ENCODE data around the gene CUL9.
"Not testable (repeated sequence)": the region's sequence is repeated elsewhere in the genome, so short reads cannot be mapped to it uniquely, and the experiment has no call there.

The CUL9 gene

DNA sequence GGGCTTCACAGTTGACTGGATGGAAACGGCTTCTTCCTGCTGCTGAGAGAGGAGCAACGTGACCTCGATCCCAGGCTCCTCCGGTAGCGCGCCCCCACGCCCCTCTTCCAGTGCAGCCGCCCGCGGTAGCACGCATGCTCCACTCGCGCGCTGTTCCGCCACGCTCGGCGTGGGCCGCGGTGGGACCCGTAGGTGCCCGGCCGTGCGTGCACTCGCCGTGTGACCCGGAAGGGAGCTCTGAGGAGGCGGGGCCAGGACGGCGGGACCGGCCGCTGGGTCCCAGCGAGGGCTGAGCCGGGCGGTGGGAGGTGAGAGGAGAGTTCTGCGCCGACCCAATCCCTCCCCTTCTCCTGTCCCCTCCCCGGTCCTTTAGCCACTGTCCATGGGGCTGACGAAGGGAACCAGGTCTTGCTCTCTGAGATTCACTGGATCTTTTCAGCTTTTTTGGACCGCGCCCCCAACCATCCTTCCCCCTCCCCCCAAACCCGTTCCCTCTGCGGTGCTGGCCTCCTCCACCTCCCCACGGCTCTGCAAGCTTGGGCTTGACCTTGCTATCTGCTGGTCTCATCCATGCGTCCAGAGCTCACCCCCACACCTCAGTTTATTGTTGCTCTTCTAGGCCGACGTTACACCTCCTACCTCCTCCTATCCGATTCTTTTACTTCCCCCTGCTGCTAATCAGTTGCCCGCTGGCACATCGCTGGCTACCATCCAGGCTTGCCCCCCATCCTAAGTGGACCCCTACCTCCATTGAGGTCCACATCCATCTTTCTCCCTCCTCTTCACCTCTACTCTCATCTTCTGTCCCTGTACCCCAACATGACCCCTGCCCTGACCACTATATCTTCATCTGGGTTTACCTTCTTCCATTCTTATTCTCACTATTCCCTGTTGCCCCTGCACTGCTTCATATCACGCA, at the start of gene CUL9:
Gene CUL9, plus strand, starts transcription at position 255 of the 919 bp plus-strand sequence. CDS start 2,115 bp downstream, outside the sequence.
- DNase-seq = peak; percentile 50 to 77 (median 70)

DNA sequence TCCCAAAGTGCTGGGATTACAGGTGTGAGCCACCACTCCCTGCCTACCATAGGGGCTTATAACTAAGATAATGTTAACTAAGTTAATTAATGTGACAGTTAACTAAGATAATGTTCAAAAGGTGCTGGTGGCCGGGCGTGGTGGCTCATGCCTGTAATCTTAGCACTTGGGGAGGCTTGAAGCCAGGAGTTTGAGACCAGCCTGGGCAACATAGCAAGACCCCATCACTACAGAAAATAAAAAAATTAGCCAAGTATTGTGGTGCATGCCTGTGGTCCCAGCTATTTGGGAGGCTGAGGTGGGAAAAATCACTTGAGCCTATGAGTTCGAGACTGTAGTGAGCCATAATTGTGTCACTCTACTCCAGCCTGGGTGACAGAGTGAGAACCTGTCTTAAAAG, 43.7 kb upstream of the CUL9 start:
- DNase-seq = no peak

DNA sequence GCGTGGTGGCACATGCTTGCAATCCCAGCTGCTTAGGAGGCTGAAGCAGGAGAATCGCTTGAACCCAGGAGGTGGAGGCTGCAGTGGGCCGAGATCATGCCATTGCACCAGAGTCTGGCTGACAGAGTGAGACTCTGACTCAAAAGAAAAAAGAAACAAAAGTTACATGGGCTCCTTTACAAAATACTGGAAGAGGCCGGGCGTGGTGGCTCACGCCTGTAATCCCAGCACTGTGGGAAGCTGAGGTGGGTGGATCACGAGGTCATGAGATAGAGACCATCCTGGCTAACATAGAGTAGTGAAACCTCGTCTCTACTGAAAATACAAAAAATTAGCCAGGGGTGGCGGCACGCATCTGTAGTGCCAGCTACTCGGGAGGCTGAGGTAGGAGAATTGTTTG, 42.0 kb upstream of the CUL9 start:
- not testable (repeated sequence) for DNase-seq

DNA sequence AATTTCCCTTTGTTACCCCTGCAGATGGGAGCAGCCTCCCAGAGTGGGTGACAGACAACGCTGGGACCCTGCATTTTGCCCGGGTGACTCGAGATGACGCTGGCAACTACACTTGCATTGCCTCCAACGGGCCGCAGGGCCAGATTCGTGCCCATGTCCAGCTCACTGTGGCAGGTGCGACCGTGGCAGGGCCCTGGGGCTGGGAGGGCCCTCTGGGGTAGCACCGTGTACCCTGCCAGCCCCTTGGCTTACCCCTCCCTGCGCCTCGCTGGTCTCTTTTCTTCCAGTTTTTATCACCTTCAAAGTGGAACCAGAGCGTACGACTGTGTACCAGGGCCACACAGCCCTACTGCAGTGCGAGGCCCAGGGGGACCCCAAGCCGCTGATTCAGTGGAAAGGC, 40.4 kb upstream of the CUL9 start:
- DNase-seq = no peak

DNA sequence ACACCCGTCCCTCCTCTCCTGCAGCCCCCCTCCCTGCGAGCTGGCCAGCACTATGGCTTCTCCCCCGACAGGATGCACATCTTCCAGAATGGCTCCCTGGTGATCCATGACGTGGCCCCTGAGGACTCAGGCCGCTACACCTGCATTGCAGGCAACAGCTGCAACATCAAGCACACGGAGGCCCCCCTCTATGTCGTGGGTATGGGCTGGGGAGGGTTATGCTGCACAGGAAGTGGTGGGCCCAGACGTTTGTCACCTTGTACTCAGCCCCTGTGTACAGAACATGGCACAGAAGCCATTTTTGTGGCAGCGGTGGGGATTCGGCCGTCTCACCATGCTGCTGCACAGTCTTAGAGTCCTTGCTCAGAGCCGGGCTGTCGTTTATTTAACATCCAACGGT, 39.9 kb upstream of the CUL9 start:
- peak in 4 of 6 experiments; percentile 14 to 52 (median 18) for DNase-seq

DNA sequence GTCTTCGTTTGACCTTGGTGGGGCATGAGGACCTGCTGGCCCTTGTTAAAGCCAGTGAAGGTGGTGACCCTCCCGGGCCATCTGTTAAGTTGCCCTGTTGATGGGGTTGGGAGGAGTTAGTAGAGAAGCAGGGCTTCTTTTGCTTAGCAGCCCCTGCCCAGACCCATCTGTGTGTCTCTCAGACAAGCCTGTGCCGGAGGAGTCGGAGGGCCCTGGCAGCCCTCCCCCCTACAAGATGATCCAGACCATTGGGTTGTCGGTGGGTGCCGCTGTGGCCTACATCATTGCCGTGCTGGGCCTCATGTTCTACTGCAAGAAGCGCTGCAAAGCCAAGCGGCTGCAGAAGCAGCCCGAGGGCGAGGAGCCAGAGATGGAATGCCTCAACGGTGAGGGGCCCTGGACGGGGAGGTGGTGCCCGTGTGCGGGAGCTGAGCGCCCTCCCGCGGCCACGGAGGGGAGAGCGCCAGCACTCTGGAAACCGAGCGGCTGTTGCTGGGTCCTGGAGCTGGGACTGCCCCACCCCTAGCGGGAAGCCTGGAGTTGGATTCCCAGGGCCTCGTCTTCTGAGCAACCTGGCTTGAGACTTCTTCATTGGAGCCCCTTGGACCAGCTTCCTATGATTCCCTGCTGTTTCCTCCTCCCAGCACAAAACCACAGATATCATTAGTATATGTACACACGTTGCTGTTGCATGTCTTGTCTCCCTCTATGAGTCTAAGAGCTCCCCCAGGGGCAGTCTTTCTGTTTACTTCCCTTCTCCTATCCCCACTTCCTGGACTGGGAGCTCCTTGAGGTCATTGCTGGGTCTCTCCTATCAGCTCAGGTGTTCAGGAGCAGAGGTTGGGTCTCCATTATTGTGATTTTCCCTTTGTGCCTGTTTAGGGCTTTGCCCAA, 38.5 kb upstream of the CUL9 start:
- peak; percentile 32 to 82 (median 68) for DNase-seq

DNA sequence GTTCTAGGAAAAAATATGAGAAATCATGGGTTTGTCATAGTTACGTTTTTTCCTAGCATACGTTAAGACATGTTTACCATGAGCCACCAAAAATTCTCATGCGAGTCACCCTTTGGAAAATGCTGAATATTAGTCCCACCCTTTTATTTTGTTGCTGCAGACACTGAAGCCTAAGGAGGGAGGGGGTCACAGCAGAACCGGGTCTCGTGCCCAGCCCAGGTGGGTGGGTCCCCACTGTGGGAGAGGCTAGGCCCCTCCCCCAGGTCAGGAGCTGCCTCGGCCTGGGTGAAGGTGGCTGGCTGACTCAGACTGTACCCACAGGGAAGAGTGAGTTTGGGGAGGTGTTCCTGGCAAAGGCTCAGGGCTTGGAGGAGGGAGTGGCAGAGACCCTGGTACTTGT, 37.1 kb upstream of the CUL9 start:
- DNase-seq = no peak

DNA sequence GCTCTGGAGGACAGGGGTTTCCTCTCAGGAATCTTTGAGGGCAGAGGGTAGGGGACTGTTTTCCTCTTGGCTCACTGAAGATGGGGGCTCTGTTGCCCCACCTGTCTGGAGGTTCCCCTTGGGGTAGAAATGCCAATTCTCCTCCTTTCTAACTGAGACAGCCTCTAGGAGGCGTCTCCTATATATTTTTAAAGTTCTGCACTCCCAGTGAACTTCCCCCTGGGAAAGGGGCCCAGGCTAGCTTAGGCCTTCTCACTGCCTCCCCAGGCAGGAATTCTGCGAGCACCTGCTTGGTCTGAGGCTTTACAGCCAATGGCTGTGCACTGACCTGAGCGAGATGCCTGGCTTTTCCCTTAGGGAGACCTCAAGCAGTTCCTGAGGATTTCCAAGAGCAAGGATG, 35.7 kb upstream of the CUL9 start:
- no peak for DNase-seq

DNA sequence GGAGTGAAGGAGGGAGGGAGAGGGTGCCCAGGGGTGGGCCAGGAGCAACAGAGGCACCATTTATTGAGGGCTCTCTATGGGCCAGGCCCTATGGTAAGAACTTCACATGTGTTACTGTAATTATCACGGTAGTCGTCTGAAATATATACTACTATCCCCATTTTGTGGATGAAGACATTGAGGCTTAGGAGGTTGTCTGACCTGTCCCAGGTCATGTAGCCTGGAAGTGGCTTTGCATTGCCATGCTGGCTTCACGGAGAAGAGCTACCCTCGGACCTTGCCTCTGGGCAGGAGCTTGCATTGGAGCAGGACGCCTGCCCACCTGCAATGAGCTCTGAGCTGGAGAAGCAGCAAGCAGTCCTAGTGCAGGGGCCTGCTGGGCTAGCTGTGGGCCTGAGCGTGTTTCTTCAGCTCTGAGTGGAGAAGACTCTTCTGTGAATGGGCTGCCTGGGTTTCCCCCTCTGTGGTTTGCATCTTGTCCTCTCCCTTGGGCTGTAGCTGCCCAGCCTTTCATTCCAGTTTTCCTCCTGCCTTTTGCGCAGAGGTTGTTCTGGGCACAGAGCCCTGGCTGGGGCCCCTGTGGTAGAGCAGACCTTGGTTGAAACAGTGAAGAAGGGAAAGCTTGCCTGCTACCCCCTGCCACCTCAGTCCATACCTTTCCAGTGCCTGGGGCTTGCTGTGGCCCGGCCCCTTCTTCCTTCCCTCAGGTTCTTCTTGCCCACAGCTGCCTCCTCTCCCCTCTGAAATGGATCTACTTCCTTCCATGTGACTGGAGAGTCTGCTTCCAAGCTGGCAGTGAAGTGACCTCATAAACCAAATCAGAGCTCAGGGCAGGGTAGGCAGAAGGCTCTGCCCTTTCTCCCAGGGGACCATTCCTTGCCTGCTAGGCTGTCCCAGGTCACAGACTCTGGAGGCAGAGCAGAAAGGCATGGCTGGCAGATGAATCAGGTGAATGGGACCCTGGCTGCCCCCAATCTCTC, 35.0 kb upstream of the CUL9 start:
- no peak for DNase-seq

DNA sequence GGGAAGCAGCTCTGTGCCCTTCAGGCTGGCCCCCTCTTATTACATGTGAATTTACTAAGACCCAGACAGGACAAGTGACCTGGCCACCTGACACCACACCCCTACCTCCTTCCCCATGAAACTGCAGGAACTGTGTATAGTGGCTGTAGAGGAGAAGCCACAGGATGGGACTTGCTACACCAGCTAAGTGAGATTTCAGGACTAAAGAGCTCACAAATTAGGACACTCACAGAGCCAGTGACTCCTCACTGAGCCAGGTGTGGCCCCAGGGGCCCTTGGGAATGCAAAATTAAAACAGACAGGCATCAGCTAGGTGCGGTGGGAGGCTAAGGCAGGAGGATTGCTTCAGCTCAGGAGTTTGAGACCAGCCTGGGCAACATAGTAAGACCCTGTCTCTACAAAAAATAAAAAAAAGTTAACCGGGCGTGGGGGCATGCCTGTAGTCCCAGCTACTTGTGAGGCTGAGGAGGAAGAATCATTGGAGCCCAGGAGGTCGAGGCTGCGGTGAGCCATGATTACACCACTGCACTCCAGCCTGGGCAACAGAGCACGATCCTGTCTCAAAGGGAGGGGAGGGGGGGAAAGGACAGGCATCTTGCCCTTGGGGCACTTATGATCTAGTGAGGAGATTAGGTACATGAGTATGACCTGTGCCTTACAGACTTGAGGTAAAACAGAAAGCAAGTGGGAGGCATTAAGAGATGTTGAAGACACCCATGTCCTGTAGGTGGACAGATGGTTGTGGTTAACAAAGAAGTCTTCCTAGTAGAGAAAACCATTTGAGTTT, 34.1 kb upstream of the CUL9 start:
- no peak for DNase-seq

DNA sequence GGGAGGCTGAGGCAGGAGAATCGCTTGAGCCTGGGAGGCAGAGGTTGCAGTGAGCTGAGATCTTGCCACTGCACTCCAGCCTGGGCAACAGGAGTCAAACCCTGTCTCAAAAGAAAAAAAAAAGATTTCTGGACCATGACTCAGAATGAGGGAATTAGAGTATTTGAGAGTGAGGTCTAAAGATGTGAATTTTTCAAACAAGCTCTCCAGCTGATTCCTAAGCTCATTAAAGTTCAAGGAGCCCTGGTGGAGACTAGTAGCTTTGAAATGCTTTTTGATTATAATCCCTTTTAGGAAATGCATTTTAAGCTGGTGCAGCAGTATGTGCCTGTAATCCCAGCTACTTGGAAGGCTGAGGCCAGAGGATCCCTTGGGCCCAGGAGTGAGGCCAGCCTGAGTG, 32.7 kb upstream of the CUL9 start:
- DNase-seq = no peak

DNA sequence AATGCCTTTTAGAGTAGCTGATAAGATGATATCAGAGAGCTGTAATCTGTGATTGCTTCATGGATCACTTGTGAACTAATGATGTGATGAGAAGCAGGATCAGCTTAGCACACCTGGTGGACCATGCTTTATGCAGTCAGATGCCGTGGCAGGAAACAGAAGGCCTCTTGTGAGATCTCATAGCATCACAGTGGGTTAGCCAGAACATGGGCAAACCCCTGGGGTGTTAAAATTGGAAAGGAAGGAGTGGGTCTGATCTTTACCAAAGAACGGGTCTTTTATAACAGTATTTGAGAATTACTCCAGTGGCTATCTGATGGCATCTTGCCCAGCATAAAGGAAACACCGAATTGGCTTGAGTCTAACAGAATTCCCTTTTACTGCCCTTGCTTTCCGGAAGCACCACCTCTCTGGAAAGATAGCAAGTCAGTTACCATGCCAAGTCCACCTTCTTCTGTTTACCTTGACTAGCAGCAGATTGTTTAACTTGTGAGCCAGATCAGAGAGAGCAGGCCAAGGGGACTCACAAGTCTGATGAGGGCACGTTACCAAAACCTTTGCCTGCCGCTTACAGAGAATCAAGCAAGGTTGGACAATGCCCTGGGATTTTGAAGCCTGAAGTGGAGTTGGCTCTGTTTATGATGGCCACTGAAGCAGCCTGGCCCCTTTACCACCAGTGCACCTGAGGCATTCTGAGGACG, 31.8 kb upstream of the CUL9 start:
- DNase-seq = no peak

DNA sequence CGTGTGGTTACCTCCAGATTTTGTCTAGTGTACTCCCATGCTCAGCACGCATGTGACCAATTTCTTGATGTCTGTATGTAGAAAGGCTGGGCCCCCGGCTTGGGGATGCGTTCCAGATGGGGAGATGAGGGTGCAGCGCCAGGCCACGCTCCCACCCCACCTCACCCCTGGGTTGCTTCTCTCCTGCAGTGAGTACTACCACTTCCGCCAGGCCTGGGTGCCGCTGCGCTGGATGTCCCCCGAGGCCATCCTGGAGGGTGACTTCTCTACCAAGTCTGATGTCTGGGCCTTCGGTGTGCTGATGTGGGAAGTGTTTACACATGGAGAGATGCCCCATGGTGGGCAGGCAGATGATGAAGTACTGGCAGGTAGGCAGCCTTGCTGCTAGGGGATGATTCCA, 22.4 kb upstream of the CUL9 start:
- no peak for DNase-seq

DNA sequence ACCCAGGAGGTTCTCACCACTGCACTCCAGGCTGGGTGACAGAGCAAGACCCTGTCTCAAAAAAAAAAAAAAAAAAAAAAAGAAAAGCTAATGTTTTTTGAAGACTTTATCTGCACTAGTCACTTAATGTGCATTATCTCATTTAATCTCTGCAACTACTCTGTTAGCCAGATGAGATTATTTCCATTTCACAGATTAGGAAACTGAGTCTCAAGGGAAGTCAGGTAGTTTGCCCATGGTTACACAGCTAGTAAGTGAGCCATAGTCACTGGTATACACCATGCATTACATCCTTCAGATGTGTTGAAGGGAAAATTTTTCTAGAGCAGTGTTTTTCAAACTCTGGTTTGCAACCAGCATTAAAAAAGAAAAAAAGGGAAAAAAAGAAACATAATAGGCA, 18.1 kb upstream of the CUL9 start:
- no peak for DNase-seq

DNA sequence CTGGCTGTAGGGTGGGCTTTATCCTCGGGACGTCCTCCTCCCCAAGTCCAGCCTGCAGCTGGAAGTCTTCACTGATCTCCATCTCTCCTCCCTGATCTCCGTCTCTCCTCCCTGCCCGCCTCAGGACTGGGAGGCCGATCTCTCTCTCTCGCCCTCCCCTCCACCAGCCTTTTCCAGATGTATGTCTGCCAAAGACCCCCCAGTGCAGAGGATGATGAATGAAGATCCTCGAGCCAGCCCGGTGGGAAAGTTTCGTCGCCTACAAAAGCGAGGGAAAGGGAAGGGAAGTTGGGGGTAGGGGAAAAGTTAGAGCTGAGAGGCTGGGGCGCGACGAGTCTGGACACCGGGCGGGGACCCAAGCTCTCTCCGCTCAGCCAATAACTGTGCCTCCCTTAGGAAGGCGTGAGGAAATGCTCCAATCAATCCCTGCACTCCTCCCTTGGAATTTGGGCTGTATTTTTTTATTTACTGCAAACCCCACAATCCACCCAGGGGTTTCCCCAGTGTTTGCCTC, 11.5 kb upstream of the CUL9 start:
- no peak for DNase-seq

DNA sequence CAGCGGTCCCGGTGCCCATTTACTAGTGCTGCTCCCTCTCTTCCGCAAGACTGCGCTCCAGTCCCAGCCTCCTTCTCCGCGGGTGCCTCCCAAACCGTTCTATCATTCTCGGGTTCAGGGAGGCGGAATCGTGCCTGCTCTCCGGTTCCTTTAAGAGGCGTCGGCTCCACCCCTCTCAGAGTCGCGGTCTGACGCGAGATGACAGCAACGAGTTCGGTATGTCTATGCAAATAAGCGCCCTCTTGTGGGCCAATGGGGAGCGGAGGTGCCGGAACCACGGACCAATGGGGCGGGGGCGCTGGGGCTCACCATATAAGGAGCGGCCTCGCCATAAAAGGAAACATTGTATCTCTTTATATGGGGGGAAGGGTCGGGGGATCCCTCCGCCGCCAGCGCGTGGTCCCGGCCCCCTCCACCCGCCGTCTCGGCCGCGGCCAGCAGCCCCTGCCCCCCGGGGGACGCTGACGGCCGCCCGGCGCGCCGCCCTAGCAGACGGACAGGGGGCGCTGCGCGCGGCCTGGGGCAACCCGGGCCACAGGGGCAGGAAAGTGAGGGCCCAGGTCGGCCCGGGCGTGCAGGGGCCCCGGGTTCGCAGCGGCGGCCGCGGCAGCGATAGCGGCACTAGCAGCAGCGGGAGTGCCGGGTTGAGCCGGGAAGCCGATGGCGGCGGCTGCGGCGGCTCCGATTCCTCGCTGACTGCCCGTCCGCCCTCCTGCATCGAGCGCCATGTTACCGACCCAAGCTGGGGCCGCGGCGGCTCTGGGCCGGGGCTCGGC, 10.9 kb upstream of the CUL9 start, which contains the start of gene SRF:
Gene SRF, plus strand, starts transcription at position 339 of the 776 bp plus-strand sequence. Its CDS starts 388 bp downstream, at position 727.
- peak; percentile 96 to 99 (median 97) for DNase-seq

DNA sequence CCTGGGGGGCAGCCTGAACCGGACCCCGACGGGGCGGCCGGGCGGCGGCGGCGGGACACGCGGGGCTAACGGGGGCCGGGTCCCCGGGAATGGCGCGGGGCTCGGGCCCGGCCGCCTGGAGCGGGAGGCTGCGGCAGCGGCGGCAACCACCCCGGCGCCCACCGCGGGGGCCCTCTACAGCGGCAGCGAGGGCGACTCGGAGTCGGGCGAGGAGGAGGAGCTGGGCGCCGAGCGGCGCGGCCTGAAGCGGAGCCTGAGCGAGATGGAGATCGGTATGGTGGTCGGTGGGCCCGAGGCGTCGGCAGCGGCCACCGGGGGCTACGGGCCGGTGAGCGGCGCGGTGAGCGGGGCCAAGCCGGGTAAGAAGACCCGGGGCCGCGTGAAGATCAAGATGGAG, 10.3 kb upstream of the CUL9 start:
- DNase-seq = peak in 5 of 6 experiments; percentile 15 to 69 (median 62)

DNA sequence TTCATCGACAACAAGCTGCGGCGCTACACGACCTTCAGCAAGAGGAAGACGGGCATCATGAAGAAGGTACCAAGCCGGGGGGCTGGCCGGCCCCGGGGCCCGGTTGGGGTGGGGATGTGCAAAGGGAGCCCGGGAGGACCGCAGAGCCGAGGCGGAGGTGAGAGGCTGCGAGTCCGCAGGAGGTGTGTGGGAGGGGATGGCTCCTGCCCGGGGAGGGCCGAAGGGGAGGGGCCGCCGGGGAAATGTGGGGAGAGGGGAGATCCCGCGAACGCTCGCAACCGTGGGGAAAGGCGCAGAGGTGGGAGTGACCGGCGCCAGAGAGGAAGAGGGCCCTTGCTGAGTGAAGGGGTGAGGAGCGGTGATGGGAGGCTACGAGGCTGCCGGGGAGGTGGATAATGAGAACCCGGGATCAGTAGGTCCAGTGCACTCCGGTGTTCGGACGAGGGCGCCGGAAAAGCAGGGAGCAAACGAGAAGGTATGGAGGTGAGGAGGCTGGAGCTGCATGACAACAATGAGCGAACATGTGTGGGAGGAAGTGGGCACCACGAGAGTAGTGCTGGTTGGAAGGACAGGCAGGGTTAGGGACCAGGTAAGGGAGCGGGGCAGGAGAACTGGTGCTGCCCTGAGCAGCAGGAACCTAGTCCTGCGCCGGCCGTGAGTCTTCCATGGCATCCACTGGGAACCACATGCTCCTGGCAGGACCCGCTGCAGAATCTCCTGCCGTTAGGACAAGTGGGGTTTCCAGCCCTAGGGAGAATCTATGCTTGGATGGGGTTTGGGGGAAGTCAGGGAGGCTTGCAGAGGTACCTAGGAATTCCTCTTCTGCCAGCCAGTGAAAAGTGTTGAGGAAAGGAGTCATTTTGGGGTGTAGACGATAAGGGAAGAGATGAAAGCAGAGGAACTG, 9.6 kb upstream of the CUL9 start:
- DNase-seq = peak in 5 of 6 experiments; percentile 23 to 65 (median 50)
